Gastroesophageal sphincter (tissue), 3 donors: ENCODE results near the gene PADI4.

Source experiments
- EP300 ChIP-seq: sonication (generic); formaldehyde crosslinking; IDR thresholded peaks from one replicate; pipeline ENCODE4 v1.6.1; 2017; ENCODE audit warnings: antibody characterized with exemption, mild to moderate bottlenecking
- POLR2A ChIP-seq, 2 donors: fragments of 450-650 bp; IDR thresholded peaks; one replicate each; pipeline ENCODE4 v1.6.1; 2017; ENCODE audit warnings: antibody characterized with exemption in 2 of 2, mild to moderate bottlenecking in 2 of 2, moderate library complexity in 1 of 2
- POLR2AphosphoS5 ChIP-seq: sonication (generic); formaldehyde crosslinking; IDR thresholded peaks from one replicate; pipeline ENCODE4 v1.6.1; 2017; ENCODE audit warnings: antibody characterized with exemption
- TF ChIP-seq, protein P1 (sequence below), 4 experiments: fragments of 200-600 bp in 2 of 4; fragments of 450-650 bp in 2 of 4; sonication (generic) in 1 of 4; IDR thresholded peaks; one replicate each; pipeline ENCODE4 v1.5.1; 2017 to 2019; ENCODE audit warnings: antibody characterized with exemption in 4 of 4, mild to moderate bottlenecking in 2 of 4, moderate library complexity in 2 of 4

GRCh38 chr1:17363351-17363750 lies 55.4 kb downstream of the PADI4 start:
- TF ChIP-seq POLR2AphosphoS5 = no peak
- TF ChIP-seq, protein P1, sequence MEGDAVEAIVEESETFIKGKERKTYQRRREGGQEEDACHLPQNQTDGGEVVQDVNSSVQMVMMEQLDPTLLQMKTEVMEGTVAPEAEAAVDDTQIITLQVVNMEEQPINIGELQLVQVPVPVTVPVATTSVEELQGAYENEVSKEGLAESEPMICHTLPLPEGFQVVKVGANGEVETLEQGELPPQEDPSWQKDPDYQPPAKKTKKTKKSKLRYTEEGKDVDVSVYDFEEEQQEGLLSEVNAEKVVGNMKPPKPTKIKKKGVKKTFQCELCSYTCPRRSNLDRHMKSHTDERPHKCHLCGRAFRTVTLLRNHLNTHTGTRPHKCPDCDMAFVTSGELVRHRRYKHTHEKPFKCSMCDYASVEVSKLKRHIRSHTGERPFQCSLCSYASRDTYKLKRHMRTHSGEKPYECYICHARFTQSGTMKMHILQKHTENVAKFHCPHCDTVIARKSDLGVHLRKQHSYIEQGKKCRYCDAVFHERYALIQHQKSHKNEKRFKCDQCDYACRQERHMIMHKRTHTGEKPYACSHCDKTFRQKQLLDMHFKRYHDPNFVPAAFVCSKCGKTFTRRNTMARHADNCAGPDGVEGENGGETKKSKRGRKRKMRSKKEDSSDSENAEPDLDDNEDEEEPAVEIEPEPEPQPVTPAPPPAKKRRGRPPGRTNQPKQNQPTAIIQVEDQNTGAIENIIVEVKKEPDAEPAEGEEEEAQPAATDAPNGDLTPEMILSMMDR (IDR thresholded peaks at IDR 0.05) = no peak
- no peak for TF ChIP-seq POLR2A (IDR thresholded peaks at IDR 0.05)
- no peak for TF ChIP-seq EP300
